ENCODE results near the gene PSMB10. TPM values are rescaled to one million over a fixed set of nuclear protein-coding genes. Genes with fewer than 3 reads are reported as not detected.

The PSMB10 gene
- total and polyA plus RNA-seq, 2 of the 4 experiments (the other 2 are of a cell fraction): 28.7 to 36.7 TPM

GRCh38 chr16:67897231-67897630 lies 39.4 kb downstream of the PSMB10 start:
- ChIA-PET CTCF (interaction anchor here (0.8 to 1.0 kb wide), 2 partner anchors 14 to 80 kb away, joined by 3 read pairs; no protein-coding TSS in a partner anchor), POLR2A (ENCODE audit: unreplicated experiment) (no interaction called here)
- H3K9me1 ChIP-seq (ENCODE audit: insufficient read depth, low read length): peaks cover 25% of the 10 kb centered on the region
- H3K27ac ChIP-seq (ENCODE audit: insufficient read depth, low read length): no peak overlapping the region
- no peak overlapping the region for H3K4me2 ChIP-seq (ENCODE audit: low read depth, low read length)
- H3K23ac ChIP-seq (ENCODE audit: low read depth, low read length): no peak overlapping the region
- H2BK20ac ChIP-seq (ENCODE audit: low read depth, low read length): no peak overlapping the region
- dilution Hi-C loops (cut with HindIII; ENCODE audit: low sequenced_read_pairs, unreplicated experiment) (no loop called here), intact Hi-C loops (cut with micrococcal nuclease) (no loop called here), in situ Hi-C loops (cut with MboI; ENCODE audit: low sequenced_read_pairs) (no loop called here)
- H4K8ac ChIP-seq (ENCODE audit: low read depth in 2 of 2, low read length in 2 of 2): no peak overlapping the region
- H2AFZ ChIP-seq (replicated peaks; ENCODE audit: low read length, poor library complexity): no peak overlapping the region
- TF ChIP-seq FOS (IDR thresholded peaks at IDR 0.05; ENCODE audit: low read depth, low read length): no peak
- TF ChIP-seq SMC3 (IDR thresholded peaks at IDR 0.05; ENCODE audit: low read depth, low read length): no peak
- no peak for TF ChIP-seq CTCF (conservative IDR thresholded peaks at IDR 0.05; ENCODE audit: low read depth, low read length)
- TF ChIP-seq RAD21 (IDR thresholded peaks at IDR 0.05; ENCODE audit: low read length): no peak
- TF ChIP-seq RFX5 (IDR thresholded peaks at IDR 0.05; ENCODE audit: low read depth, low read length): no peak
- no peak for TF ChIP-seq BHLHE40 (IDR thresholded peaks at IDR 0.05; ENCODE audit: low read depth, low read length)
- TF ChIP-seq RCOR1 (IDR thresholded peaks at IDR 0.05; ENCODE audit: insufficient replicate concordance, low read length): no peak
- no peak for TF ChIP-seq MXI1 (IDR thresholded peaks at IDR 0.05; ENCODE audit: borderline replicate concordance, low read depth, low read length)
- TF ChIP-seq CHD1 (IDR thresholded peaks at IDR 0.05; ENCODE audit: low read depth, low read length): no peak
- TF ChIP-seq ELK1 (IDR thresholded peaks at IDR 0.05; ENCODE audit: borderline replicate concordance, low read depth, low read length): no peak
- TF ChIP-seq CEBPB (IDR thresholded peaks at IDR 0.05; ENCODE audit: low read depth, low read length): no peak
- no peak for TF ChIP-seq POLR2A (IDR thresholded peaks at IDR 0.05; ENCODE audit: low read depth, low read length)
- TF ChIP-seq NFE2L2 (IDR thresholded peaks at IDR 0.05; ENCODE audit: low read depth, low read length): no peak
- no peak for TF ChIP-seq MAFK (IDR thresholded peaks at IDR 0.05; ENCODE audit: low read depth, low read length)
- no peak for TF ChIP-seq MAZ (IDR thresholded peaks at IDR 0.05; ENCODE audit: borderline replicate concordance, low read depth, low read length)
- TF ChIP-seq USF2 (IDR thresholded peaks at IDR 0.05; ENCODE audit: low read depth, low read length): no peak
- no peak overlapping the region for H3K4me3 ChIP-seq (ENCODE audit: insufficient read depth, low read depth, low read length)
- no peak overlapping the region for H2AK5ac ChIP-seq (ENCODE audit: low read depth, low read length)
- H4K5ac ChIP-seq (ENCODE audit: low read depth, low read length): no peak overlapping the region
- H3K14ac ChIP-seq (replicated peaks; ENCODE audit: low read depth, low read length): no peak overlapping the region
- H2BK15ac ChIP-seq (ENCODE audit: low read depth, low read length): no peak overlapping the region
- no TSS peak for BruUV-seq (replicated peaks)
- H3K9me3 ChIP-seq (ENCODE audit: control insufficient read depth, insufficient read depth, low read length): no peaks in the 10 kb centered on the region
- DNase-seq: peak; percentile 47
- 100% methylated on average over 2 of the region's 3 CpGs; no CpG with 5 or more reads in 1 of the 2 experiments for WGBS, 2 experiments (ENCODE audit: extremely low coverage in 2 of 2, insufficient read length in 1 of 2)
- H3K36me3 ChIP-seq (ENCODE audit: control insufficient read depth, insufficient read depth, low read length): peaks cover 4% of the 10 kb centered on the region
- peaks cover 30 to 77% of the 10 kb centered on the region in 2 experiments for H3K79me1 ChIP-seq (ENCODE audit: low read depth in 1 of 2, low read length in 2 of 2)
- no peaks in the 10 kb centered on the region for H3K27me3 ChIP-seq (ENCODE audit: control insufficient read depth, insufficient read depth, low read length)
- no peak overlapping the region for H3K9ac ChIP-seq (ENCODE audit: low read depth, low read length)
- no peak overlapping the region for H2AK9ac ChIP-seq (replicated peaks; ENCODE audit: low read depth, low read length, poor library complexity)
- no peak overlapping the region for H3K56ac ChIP-seq (ENCODE audit: extremely low read depth, insufficient read depth, low read length)
- H4K20me1 ChIP-seq (ENCODE audit: insufficient read depth, low read length): peaks cover 43% of the 10 kb centered on the region
- H3K4ac ChIP-seq (ENCODE audit: low read depth, low read length): no peak overlapping the region
- no peak for ATAC-seq (ENCODE audit: low read depth)
- no peak overlapping the region for H2BK5ac ChIP-seq (ENCODE audit: low read depth, low read length, poor library complexity, severe bottlenecking)
- H4K91ac ChIP-seq (ENCODE audit: insufficient read depth, low read depth, low read length): no peak overlapping the region
- H3K18ac ChIP-seq (ENCODE audit: low read depth, low read length): no peak overlapping the region
- no peak overlapping the region for H2BK120ac ChIP-seq (ENCODE audit: low read depth, low read length)
- H3K4me1 ChIP-seq (ENCODE audit: control insufficient read depth, insufficient read depth, low read length): peaks cover 9% of the 10 kb centered on the region

Measured in IMR-90 (cell line).